HG02798 (cell line): Measurements from ENCODE around the gene PNPLA3.

Experiments used
- ATAC-seq: cut with Tn5 transposase; IDR thresholded peaks from one replicate; pipeline ENCODE4 v1.9.1; 2021; ENCODE audit warnings: mild to moderate bottlenecking; ENCODE audit not compliant: unreplicated experiment, poor library complexity

PNPLA3 gene

DNA sequence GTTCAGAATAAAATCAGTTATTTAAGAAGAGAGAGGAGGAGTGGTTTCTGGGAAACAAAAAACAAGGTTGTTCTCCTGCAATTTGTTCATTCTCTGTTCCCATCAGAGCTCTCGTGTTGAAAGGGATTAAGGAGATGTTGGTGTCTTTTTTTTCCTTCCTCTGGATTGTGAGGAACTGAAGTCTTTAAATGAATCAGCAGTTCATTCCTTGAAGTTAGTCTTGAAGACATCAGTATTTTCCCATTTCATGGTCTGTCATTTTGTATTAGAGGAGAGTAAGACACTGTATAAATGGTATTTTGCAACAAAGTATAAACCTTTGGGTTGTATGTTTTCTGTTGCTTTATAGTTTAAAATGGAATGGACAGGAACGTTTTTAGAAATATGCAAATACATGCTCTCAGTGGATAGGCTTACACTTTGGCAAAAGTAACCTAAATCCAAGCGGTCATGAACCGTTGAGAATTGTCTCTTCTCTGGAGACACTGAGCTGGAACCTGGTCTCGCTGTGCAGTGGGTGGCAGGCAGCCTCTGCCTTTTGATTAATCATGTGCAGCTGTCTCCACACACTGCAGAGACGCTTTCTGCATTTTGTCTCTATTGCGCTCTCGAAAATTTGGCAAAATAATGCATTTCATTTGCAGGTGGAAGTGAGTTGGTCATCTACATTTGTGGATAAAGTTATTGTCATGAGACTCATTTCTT, 64.7 kb downstream of the PNPLA3 start:
- ATAC-seq = no peak

- ATAC-seq = no peak
These were observed 65.4 kb downstream of the PNPLA3 start for GRCh38 chr22:43988960-43989359.

DNA sequence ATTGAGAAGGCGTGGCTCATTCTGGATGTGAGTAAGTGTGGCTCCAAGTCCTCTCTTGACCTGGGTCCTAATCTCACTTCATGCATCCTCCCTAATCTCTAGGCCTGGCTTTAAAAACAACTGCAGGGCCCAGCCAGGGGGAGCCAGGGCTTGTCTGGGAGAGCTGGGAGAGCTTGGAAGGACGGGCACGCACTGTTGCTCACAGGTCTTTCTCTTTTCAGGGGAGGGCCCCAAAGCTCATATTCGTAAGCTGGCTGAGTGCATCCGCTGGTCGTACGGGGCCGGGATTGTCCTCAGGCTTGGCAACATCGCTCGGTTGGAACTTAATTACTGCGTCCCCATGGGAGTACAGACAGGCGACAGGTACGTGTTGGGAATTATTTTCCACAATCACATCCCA, 66.4 kb downstream of the PNPLA3 start:
- ATAC-seq = no peak

- ATAC-seq = no peak
These were observed 67.9 kb downstream of the PNPLA3 start for GRCh38 chr22:43991316-43992020.

DNA sequence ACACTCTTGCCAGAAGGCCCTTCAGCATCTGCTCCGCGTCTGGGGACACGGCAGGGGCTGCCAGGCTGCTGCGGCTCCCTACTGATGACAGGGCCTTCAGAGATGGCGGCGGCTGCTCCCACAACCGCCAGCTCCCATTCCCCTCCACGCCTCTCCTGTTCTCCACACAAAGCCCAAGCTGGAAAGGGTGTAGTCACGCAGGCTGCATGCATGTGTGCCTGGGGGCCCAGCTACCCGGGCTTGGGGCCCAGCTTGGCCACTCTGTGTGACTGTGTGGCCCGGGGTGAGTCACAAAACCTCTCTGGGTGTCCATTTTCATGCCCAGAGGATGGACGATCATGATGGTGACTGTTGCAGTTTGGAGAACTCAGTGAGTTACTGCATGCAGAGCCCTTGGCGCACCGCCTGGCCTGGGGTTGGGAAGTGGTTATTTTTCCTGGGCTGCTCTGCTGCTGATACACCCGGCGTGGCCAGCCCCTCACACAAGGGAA, 68.8 kb downstream of the PNPLA3 start:
- no peak for ATAC-seq

DNA sequence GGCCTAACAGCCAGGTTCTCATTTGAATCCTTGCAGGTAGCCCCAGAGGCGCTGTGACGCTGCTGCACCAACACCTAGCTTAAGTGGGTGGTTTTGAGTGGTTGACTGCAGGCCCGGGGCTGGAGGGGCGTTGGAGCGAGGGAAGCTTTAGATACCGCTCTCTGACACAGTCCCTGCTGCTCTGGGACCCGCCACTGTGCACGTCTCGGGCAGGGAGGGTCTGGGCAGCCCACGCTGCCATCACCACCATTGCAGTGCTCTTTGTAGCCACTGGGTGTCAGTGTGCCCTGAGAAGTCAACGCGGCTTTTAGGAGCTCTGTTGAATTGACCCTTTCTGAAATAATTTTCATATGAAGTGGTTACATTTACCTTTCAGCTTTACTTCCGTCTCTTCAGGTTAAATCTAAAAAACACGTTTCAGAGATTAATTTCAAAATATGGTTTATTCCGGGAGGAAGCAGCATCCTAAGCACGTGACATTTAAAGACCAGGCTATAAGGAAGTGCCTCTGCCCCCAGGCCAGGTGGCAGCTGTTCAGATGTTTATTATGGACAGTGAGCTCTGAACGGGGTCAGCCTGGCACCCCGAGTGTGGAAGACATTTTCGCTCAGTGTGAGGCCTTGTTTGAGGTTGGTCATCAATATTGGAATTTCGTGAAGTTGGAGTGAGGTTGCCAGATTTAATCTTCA, 69.6 kb downstream of the PNPLA3 start:
- ATAC-seq = no peak

GRCh38 chr22:43994006-43994405, 70.4 kb downstream of the PNPLA3 start:
- ATAC-seq = no peak

DNA sequence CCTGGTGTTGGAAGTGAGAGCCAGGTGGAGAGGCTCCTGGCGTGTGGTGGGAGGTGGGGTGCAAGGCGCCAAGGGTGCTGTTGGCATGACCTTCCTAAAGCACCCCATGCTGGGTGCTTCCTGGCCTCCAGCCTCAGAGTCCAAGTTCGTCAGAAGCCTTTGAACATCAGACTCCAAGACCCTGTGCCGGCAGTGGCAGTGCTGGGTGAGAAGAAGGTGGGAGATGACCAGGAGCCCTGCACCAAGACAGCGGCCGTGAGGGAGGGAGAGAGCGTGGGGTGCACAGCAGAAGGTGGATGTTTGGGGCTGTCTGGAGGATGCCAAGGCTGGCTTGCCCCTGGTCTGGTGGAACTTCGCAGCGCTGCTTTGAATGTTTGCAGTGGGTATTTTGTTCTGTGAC, 70.8 kb downstream of the PNPLA3 start:
- ATAC-seq = no peak

- no peak for ATAC-seq
These were observed 71.6 kb downstream of the PNPLA3 start for GRCh38 chr22:43995057-43995685.

DNA sequence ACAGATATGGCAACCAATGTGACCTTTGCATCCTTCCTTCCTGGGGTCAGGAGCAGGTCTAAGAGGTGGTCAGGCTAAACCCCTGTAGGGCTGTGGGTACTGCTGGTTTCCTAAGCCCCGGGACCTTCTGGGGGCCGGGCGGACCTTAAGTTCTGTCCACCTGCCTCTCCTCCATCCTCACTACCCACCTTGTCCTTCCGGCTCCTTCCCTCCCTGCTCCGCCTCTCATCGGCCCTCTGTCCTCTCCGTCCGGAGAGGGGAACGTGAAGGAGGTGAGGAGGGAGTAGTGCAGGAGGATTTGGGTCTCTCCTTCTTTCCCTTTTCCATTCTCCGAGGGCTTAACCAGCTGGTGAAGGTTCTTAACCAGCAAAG, 72.2 kb downstream of the PNPLA3 start:
- peak; percentile 16 for ATAC-seq

DNA sequence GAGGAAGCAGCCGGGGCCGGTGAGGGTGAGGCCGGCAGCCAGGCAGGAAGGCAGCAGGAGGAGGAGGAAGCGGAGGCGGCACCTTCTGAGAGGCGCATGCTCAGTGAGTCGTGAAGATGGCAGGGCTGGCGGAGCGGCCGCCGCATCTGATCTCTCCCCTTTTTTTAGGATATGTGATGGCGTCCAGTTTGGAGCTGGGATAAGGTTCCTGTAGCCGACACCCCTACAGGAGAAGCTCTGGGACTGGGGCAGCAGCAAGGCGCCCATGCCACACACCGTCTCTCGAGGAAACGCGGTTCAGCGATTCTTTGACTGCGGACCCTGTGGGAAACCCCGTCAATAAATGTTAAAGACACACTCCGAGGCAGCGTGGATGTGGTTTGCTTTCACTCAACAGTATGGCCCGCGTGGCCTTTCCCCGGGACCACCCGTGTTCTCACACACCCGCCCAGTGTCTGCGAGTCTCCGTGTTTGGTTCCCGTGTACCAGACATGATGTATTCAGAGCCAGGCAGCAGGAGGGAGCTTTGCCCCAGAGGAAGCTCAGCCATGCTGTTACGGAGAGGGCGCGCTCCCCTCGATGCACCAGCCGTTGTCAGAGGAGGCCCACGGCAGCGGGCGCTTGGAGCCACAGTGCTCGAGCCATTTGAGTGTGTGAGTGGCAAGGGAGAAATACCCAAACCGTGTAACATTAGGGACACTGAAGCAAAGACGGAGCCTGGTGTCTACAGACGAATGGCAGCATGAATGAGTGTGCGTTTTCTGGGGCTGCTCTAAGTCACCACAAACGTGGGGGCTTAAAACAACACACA, 72.8 kb downstream of the PNPLA3 start:
- ATAC-seq = peak; percentile 84

DNA sequence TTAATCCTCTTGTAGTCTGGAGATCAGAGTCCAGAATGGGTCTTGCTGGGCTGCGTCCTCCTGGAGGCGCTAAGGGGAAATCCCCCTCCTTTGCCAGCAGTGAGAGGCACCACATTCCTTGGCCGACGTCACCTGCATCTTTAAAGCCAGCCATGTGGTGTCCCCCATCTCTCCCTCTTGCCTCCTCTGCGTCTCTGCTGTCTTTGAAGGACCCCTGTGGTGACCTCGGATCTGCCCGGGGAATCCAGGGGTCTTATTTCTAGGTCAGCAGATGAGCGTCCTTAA, 73.3 kb downstream of the PNPLA3 start:
- no peak for ATAC-seq
